Stimulated activated CD8-positive, alpha-beta memory T cell treated with anti-CD3 and anti-CD28 coated beads, Interleukin-12 subunit alpha, Interleukin-12 subunit beta, amount 100 ng/mL, for 24 hours (primary cell): Measurements from ENCODE around the gene AMPD3.

Experiments
- DNase-seq: peaks from one replicate; pipeline ENCODE4 v3.0.0-alpha.2; 2020; ENCODE audit errors: extremely low read depth

The AMPD3 gene

DNA sequence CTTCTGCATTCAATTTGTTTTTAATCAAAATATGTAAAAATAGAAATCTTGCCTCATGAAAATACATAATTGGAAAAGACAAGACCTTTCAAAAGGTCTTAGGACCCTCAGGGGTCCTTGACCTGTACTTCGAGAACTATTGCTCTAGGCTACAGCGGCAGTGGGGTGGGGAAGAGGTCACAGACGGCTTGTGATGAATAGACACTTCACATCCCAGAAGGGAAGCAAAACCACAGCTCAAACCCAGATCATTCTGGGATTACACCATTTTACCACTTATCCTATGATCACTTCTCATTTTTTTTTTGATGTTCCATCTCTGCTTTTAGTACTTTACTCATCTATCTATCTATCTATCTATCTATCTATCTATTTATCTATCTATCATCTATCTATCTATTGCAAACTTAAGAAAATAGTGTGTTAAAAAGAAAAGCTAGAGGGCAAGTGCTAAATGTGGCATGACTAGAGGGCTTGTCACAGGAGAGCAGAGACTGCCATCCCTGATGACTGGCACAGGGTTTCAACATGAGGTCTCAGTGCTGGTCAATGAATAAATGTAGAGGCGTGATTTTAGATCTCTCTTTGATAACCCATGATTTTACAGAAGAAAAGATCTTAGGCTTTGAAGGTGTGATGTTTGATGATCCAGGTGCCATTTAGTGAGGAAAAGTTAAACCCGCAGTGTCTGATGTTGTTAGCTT is 48.9 kb downstream of the AMPD3 start:
- DNase-seq: no peak

DNA sequence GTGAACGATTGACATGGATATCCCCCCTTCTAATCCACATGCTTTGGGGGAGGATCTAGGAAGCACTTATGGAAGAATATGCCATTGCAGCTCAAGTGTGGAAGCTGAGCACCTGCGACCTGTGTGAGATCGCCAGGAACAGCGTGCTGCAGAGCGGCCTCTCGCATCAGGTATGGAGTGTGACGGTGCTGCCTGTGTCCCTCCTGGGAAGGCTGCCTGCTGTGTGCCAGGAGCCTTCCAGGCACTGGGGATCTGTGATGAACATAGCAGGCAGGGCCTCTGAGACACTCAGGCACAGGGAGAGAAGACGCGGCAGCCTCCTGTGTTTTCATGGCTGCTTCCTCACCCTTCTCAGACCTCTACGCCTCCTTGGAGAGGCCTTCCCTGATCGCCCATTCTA is 49.4 kb downstream of the AMPD3 start:
- DNase-seq: no peak

DNA sequence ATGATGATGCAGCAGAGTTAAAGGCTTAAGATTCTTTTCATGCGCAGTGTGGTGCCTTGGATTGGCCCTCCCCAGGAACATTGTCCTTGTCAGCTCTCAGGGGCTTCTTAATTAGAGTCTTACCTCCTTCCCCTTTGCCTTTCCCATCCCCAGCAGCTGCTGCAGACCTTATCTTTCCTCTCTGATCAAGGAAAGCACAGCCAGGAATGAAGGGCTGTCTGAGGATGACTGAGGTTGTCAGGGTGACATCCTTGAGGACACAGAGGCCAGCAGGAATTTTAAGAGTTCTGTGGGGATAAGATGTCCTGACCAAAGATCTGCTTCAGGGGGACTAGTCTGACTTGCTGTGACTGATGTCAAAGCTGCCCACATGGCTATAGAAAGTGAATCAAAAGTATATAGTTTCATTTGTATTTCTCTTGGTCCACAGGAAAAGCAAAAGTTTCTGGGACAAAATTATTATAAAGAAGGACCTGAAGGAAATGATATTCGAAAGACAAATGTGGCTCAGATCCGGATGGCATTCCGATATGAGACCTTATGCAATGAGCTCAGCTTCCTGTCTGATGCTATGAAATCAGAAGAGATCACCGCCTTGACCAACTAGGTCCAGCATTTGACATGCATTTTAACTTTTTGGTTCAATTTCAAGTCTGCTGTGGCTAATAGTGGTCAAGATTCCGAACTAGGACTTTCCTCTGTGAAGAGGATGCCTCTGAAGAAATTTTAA is 50.4 kb downstream of the AMPD3 start:
- no peak for DNase-seq

DNA sequence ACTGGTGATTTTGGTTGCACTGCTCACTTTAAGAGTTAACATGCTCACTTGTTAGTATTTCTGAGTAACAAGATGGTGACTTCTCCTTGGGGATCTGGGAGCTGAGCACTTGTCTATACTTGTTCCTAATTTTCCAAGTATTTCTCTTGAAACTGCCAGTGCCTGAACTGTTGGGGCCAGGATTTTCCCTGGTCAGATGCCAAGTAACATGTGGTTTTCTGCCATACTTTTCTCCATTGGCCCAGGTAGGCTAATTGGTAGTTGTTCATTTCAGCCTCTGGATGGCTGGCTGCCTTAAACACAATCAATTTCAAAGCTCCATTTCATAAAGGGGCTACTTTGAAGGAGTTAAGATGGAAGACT is 50.9 kb downstream of the AMPD3 start:
- no peak for DNase-seq

DNA sequence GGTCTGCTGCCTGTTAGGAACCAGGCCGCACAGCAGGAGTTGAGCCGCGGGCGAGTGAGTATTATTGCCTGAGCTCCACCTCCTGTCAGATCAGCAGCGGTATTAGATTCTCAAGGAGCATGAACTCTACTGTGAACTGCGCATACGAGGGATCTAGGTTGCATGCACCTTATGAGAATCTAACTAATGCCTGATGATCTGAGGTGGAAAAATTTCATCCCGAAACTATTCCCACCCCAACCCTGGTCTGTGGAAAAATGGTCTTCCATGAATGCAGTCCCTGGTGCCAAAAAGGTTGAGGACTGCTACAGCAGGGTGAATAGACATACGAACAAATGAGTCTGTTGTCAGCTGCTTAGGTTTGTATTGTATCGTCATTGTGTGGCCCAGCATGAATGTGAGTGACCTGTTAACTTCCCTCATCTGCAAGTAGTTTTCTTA is 56.1 kb downstream of the AMPD3 start:
- DNase-seq: no peak

DNA sequence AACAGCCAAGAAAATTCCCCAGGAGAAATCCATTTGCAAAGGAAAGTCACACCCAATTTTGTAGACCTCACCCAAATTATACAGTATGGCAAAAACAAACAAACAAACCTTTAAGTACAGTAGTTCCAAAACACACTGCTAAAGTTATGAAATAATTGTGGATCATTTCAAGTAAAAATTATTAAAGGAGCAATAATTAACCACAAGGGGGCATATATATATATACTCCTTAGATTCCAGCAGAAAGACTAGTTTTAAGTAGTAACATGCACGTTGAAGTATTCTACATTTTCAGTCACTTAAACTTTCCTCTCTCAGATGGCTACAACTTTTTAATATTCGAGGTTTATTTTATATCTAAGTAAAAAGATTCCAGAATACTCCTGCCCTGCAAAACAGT is 59.1 kb downstream of the AMPD3 start:
- no peak for DNase-seq

DNA sequence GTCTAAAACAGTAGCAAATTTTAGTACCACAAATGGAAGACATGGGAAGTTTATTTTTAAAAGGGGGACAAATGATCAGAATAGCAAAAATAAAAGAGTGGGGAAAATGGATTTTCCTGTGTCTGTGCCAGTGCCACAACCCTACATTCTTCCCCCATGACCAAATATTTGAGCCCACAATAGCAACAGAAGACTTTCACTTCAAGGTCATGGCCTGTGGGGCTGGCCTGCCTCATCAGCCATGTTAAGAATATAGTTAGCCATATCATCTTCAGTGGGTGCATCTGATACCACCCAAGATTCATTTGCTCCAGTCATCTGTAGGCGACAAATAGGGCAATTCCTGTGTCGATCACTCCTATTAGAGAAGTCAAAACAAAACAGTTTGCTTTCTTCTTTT is 59.6 kb downstream of the AMPD3 start:
- DNase-seq: no peak

DNA sequence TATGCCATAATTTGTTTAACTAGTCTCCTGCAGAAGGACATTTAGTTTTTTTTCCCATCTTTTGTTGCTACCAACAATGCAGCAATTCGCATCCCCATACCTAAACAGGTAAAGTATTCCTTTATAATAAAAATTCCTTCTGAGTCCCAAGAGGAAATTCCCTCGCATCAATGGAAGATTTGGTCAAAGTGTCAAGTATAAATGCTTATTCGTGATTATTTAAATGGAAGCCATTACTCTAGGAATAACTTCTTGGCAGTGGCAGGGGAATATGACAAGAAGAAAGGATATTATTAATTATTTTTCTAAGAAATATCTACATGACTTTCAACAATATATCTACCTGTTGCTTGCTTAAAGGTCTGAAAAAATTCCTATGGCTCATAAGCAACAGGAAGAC is 60.4 kb downstream of the AMPD3 start:
- no peak for DNase-seq

DNA sequence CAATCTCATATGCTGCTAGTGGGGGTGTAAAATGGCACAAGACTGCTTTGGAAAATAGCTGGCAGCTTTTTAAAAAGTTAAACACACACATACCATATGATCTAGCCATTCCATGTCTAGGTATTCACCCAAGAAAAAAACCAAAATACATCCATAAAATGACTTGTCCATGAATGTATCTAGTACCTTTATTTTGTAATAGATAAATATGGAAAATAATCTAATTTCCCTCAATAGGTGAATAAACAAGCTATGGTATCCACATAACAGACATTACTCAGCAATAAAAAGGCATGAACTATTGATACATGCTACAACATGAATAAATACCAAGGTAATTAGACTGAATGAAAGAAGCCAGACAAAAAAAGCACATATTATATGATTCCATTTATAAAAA is 63.1 kb downstream of the AMPD3 start:
- DNase-seq: no peak

DNA sequence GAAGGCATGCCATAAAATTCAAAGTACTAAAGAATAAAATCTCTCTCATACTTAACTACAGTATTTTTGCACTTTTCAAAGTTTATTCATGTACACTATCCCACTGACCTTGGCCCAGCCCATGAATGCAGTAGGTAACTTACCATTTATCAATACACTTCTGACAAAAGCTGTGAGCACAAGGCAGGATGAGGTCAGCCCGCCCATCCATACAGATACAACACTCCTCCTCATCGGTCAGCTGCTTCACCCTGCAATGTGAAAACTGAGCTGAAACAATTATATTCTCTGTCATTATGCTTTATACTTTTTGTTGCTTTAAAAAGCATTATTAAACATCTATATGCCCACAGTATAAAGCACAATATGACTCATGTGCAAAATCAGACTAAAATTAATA is 63.8 kb downstream of the AMPD3 start:
- DNase-seq: no peak

DNA sequence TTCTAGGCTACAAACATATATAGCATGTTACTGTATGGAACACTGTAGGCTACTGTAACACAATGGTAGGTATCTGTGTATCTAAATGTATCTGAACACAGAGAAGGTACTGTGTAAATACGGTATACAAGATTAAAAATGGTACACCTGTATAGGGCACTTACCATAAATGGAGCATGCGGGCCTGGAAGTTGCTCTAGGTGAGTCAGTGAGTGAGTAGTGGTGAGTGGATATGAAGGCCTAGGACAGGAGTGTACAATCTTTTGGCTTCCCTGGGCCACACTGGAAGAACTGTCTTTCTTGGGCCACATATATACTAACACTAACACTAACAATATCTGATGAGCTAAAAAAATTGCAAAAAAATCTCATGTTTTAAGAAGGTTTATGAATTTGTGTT is 64.6 kb downstream of the AMPD3 start:
- no peak for DNase-seq

DNA sequence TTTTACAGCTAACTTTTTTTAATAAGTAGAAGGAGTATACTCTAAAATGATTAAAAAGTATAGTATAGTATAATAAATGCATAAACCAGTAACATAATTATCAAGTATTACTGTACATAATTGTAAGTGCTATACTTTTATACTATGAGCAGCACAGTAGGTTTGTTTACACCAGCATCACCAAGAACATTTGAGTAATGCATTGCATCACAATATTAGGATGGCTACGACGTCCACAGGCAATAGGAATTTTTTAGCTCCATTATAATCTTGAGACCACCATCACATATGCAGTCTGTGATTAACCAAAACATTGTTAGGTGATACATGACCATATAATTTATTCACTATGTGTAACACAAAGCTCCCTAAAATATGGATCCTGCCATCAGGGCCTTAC is 65.5 kb downstream of the AMPD3 start:
- DNase-seq: no peak

DNA sequence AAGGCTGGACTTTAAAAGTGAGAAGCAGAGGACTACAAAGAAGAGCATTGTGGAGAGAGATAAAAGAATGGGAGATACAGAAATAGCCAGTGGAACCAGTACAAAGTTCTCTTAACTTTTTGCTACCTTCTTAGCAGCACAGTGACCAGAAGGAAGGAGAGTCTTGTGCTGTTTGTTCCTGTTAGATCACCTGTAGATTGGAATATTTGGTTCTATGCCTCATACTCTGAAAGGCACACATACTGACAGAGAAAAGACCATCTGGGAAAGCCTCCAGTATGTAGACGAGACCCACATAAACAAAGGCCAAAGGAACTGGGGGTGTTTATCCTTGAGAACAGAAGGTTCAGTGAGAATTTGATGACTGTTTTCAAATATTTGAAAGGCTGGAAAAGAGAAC is 67.2 kb downstream of the AMPD3 start:
- DNase-seq: no peak

DNA sequence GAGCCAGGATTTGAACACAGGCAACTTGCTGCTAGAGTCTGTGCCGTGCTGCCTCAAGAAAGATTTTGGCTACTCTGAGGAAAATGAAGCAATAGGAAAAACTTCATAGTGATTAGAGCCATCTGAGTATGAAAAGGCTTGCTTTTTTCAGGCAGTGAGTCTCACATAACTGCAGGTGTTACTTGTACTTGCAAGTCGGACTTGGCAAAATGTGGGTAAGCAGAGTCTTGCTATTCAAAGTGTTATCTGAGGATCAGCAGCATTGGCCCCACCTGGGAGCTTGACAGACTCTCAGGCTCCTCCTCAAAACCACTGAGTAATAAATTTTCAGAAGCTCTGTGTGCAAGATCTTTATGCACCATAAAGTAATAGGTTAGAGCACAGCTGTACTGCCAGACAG is 67.9 kb downstream of the AMPD3 start:
- no peak for DNase-seq

DNA sequence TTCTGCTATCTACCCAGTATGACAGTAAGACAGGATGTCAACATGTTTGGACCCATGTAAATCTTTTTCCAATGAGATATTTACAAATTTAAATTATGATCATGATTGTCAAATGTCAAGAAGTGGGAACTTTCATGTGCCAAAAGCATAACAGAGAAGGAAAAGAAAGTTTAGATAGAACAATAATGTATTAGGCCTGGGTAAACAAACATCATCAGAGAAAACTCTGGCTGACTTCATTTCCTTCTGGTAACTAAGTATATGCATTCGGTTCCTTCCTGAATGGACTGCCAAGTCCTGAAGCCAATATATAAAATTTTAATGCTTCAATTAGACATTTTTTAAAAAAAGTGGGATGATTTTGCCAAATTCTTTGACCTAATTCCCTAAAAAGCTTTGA is 69.4 kb downstream of the AMPD3 start:
- no peak for DNase-seq

DNA sequence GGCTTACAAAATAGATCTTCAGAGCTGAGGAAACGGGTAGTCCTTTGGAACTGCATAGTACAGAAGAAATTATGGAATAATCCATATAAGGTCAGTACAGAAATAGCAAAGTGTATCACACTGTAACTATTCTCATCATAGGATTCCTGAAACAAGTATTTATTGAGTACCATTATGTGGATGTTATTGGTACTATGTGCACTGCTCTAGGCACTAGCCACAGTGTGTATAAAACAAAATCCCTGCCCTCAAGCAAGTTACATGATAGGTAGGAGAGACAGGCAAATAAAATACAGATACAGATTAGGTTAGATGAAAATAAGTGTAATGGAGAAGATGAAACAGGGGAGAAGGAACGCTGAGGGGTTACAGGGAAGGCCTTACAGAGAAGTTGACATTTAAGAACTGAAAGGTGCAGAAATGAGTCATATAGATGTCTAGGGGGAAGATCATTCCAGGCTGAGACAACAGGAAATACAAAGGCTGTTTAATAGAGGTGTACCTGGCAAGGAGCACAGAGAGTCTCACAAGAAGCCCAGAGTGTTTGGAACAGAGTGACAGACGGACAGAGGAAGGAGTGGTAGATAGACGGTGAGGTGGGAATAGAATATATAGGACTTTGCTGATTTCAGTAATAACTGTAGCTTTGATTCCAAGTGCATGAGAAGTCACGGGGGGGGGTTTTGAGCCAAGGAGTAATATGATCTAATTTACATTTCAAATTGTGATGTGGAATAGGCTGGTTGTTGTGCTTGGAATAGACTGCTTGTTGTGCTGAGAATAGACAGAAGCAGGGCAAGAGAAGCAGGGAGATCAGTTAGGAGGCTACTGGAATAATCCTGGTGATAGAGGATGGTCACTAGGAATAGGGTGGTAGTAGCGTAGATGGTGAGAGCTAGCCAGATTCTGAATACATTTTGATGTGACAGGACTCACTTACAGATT is 72.2 kb downstream of the AMPD3 start:
- DNase-seq: no peak

DNA sequence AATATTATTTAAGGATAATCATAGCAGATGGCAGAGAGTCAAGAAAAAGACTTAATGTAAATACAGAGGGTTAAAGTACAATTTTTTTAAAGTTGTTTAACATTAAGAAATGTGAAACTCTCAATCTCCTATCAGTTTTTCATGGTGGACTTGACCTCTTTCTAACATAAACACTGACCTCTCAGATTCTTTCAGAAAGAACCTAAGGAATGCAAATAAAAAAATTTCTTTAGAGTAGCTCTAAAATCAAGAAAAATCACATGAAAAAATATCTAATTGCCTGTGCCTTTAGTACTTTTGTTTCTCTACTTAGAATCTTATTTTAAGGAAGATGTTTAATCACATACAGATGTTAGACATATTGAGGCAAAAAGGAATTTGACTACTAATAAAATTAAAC is 73.1 kb downstream of the AMPD3 start:
- no peak for DNase-seq

DNA sequence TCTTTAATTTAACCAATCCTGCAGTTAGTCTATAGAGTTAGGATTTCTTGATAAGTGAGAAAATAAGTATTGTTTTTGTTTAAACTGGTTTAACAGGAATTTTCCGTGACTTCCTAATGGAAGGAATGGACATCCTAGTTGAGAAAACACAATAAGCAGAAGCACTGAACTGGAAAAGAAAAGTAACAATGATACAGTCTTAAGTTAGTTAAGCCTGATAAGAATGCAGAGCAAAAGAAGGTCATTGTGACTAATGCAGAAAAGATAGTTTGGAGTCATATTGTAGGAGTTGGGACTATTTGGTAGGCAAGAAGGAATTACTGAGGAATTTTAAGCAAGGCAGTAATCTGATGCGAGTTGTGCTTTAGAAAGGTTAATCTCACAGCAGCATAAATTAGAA is 74.2 kb downstream of the AMPD3 start:
- no peak for DNase-seq

DNA sequence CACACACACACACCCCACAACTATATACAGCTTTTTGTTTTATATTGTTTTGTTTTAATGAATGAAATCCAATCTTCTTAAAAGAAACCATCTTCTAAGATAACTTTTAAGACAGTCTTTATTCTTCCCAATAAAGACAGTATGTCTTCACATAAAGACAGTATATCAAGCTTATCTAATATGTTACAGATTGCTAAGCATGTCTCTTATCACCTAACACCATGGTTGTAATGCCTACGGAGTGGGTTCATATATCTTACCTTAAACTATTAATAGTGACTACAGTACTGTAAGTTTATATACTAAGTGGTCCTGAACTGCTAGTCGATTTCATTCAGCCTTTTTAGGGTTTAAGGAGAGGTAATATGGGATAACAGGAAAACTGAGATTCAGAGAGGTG is 77.5 kb downstream of the AMPD3 start:
- no peak for DNase-seq

DNA sequence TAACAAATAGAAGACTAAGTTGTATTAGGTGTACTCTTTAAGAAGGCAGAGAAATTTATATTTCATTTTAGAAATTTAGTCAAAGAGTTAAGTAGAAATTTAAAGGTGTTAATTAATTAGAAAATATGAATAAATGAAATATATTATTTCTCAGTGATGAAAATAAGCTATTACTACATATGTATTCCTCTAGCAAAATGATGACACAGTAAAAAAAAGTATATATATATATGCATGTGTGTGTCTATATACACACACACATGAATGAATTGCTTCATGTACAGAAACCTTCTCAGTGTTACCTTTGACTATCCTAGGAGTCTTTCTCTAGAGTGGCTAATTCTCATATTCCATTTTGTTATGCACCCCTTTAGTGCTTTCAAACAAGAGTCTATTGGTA is 78.3 kb downstream of the AMPD3 start:
- DNase-seq: no peak

DNA sequence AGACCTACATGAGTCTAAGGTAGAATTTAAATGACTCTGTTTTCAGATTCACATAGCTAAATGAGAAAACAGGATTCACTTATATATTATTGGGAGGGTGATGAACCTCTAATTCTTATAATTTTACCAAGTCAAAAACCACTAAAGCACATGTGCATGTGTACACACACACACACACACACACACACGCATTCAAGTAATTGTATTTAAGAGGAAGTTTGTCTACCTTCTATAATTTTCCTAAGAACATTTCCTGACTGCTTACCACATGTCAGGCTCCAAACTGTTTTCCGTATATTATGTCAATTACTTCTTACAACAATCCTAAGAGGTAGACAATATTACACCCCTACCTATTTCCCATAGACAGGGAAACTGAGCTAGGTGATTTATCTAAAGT is 79.3 kb downstream of the AMPD3 start:
- no peak for DNase-seq

DNA sequence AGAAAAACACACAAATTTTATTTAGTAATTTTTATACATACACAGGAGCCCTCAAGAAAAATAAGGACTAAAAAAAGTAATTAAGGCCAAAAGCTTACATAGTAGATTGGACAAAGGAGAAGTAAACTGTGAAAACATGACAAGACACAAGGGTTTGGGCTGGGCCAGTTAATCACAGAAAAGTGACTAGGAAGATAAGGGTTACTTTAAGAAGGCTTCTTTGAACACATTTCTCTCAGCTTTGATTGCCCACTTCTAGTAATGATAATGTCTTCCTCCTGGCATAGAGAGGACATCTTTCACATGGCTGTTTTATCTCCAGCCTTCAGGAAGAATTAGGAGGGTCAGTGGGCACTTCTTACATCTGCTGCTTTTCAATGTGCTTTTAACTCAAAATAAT is 82.5 kb downstream of the AMPD3 start:
- DNase-seq: no peak

DNA sequence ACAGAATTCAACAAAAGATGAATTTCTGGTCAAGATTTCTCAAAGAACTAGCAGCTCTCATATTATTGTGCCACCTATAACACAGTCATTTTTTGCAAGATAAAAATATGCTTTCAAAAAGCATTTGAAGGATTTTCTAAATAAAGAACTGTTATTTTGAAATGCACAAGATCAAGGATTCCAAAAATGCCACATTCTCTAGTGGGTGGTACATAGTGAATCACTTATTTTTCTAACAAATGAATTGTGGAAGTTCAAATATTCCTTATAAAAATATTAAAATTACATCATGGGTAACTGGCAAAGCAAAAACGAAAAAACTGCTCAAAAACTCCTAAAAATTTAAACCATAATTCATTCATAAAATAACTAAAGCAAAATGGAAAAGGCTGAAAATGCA is 83.9 kb downstream of the AMPD3 start:
- DNase-seq: no peak
